Bronchial epithelial cell (primary cell): ENCODE results near the gene TTC31. TPM values are rescaled to one million over a fixed set of nuclear protein-coding genes. Genes with fewer than 3 reads are reported as not detected.

Experiments used
- DNase-seq: peaks from one replicate; pipeline ENCODE4 v3.0.0-alpha.2; 2010; ENCODE audit warnings: low read depth
- FAIRE-seq: peaks from 2 replicates; lab custom pipeline; 2011; peaks lifted over from hg19 to GRCh38; lab: Jason Lieb, UNC
- H3K27me3 ChIP-seq: 2 replicates; pipeline ENCODE4 v1.5.1; 2011; ENCODE audit warnings: low read length; ENCODE audit not compliant: control insufficient read depth, insufficient read depth
- H3K36me3 ChIP-seq: 2 replicates; pipeline ENCODE4 v1.5.1; 2011; ENCODE audit warnings: low read length; ENCODE audit not compliant: control insufficient read depth, insufficient read depth
- H3K4me3 ChIP-seq: 2 replicates; pipeline ENCODE4 v1.5.1; 2011; ENCODE audit warnings: mild to moderate bottlenecking, low read depth, low read length, control low read depth
- CTCF ChIP-seq: IDR thresholded peaks from 2 replicates; pipeline ENCODE4 v1.5.1; 2011; ENCODE audit warnings: mild to moderate bottlenecking, moderate library complexity, low read length, control low read depth, inconsistent platforms; ENCODE audit not compliant: insufficient read depth, severe bottlenecking
- total RNA-seq: library from RNA; depleted of rRNA; stranded (reverse); fragments of >200 nt; gene quantifications from 2 replicates; pipeline ENCODE4 v1.2.1, GENCODE V29; 2014

Gene TTC31
- total RNA-seq, 1 donor from 2014 or later, result 5.8 TPM

- Histone ChIP-seq H3K27me3 (peaks cover 9% of the 10 kb centered on the region), H3K36me3 (peaks cover 7% of the 10 kb centered on the region), H3K4me3 (peak overlapping the region; percentile 54)
- no peak for FAIRE-seq
- no peak for TF ChIP-seq CTCF
- DNase-seq, result no peak
Measured at GRCh38 chr2:74502147-74502719, 19.4 kb downstream of the TTC31 start.

GRCh38 chr2:74502720-74503505, 20.0 kb downstream of the TTC31 start:
- peak; percentile 47 for TF ChIP-seq CTCF
- FAIRE-seq (no peak), DNase-seq (peak; percentile 64)
- Histone ChIP-seq H3K27me3 (peaks cover 9% of the 10 kb centered on the region), H3K4me3 (peak overlapping the region; percentile 54), H3K36me3 (peaks cover 7% of the 10 kb centered on the region)

- DNase-seq (no peak), FAIRE-seq (no peak)
- Histone ChIP-seq H3K36me3 (peaks cover 7% of the 10 kb centered on the region), H3K4me3 (peak overlapping the region; percentile 54), H3K27me3 (peaks cover 7% of the 10 kb centered on the region)
- no peak for TF ChIP-seq CTCF
Measured at GRCh38 chr2:74503506-74504475, 20.9 kb downstream of the TTC31 start.

- Histone ChIP-seq H3K4me3 (no peak overlapping the region), H3K27me3 (peaks cover 5% of the 10 kb centered on the region), H3K36me3 (peaks cover 7% of the 10 kb centered on the region)
- no peak for TF ChIP-seq CTCF
- DNase-seq, result no peak
- FAIRE-seq, result no peak
Measured at GRCh38 chr2:74504591-74504990, 21.7 kb downstream of the TTC31 start.

DNA sequence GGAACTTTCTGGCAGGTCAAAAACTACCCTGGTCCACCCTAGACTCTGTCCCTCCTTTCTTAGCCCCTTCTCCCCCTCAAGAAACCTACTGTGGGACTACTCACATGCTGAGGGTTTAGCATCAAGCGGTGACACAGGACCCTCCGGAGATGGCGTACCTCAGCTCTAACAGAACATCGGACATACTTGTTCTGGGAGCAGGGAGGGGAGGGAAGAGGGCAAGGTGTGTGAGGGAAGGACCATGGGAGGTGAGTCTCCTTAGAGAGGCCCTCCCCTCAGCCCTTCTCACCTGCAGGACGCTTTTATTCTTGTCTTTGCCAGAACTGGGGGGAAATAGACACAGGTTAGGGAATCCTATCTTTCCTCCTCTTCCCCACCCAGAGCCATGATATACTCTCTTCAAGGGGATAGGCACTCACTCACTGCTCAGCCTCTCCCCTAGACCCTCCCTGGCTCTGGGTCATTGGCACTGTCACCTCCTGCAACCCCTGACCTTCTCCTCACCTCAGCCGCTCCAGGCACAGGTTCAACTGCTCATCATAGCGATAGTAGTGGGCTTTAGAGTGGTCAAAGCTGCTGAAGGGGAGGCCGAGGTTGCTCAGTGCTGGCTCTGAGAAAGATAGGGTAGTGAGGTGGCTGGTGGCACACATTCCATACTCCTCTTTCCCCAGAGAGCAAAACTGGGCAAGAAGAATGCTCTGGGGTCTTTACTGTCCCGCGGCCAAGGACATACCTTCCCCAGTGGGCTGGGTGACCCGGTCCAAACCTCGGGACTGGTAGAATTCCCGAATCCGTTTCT, 22.8 kb downstream of the TTC31 start:
- TF ChIP-seq CTCF, result no peak
- Histone ChIP-seq H3K36me3 (peaks cover 7% of the 10 kb centered on the region), H3K4me3 (no peak overlapping the region), H3K27me3 (peaks cover 2% of the 10 kb centered on the region)
- DNase-seq (no peak), FAIRE-seq (no peak)
